HEK293 (cell line): Measurements from ENCODE around the gene SLIT1.

Experiments used
- CTCF ChIA-PET: fragments of 350-600 bp; formaldehyde crosslinking; extraction: SDS; loops from one replicate; lab custom pipeline; 2021; ENCODE audit warnings: antibody characterized with exemption; lab: Yijun Ruan, JAX
- POLR2A ChIA-PET: fragments of 300-600 bp; formaldehyde crosslinking; extraction: SDS; loops from one replicate; lab custom pipeline; 2020; ENCODE audit warnings: antibody characterized with exemption, inconsistent platforms; lab: Yijun Ruan, JAX
- H3K27ac ChIP-seq: fragments of 200-500 bp; sonication (Bioruptor generic); 2 replicates; pipeline ENCODE4 v1.5.1; 2014; ENCODE audit warnings: low read depth, low read length, control low read depth, inconsistent platforms; ENCODE audit errors: extremely low read depth
- H3K36me3 ChIP-seq, 2 experiments: fragments of 200-500 bp in 1 of 2; sonication (Bioruptor generic) in 1 of 2; 1 replicate in 1 of 2; 2 replicates in 1 of 2; pipeline ENCODE4 v1.5.1; 2014 to 2017; ENCODE audit warnings: inconsistent platforms in 2 of 2, low read length in 2 of 2; ENCODE audit not compliant: control insufficient read depth in 2 of 2, insufficient read depth in 1 of 2
- H3K4me1 ChIP-seq: fragments of 200-500 bp; sonication (Bioruptor generic); 2 replicates; pipeline ENCODE4 v1.5.1; 2014; ENCODE audit warnings: mild to moderate bottlenecking, low read length, inconsistent platforms; ENCODE audit not compliant: control insufficient read depth, insufficient read depth
- H3K4me3 ChIP-seq: 2 replicates; pipeline ENCODE4 v1.5.1; 2011; ENCODE audit warnings: low read depth, mild to moderate bottlenecking, control low read depth, low read length, moderate library complexity
- H3K9me3 ChIP-seq: fragments of 200-500 bp; sonication (Bioruptor generic); 2 replicates; pipeline ENCODE4 v1.5.1; 2014; ENCODE audit warnings: low read depth, low read length, inconsistent platforms; ENCODE audit not compliant: control insufficient read depth, insufficient read depth
- BCL11B ChIP-seq: fragments of 450-650 bp; formaldehyde crosslinking; IDR thresholded peaks from 2 replicates; pipeline ENCODE4 v1.5.1; 2016; ENCODE audit warnings: low read depth, missing biosample characterization, missing genetic modification characterization
- HOXC10 ChIP-seq: sonication (generic); formaldehyde crosslinking; IDR thresholded peaks from 2 replicates; pipeline ENCODE4 v1.8.1; 2023; ENCODE audit warnings: mild to moderate bottlenecking, missing genetic modification reagents
- KLF9 ChIP-seq: fragments of 450-650 bp; formaldehyde crosslinking; IDR thresholded peaks from 2 replicates; pipeline ENCODE4 v1.5.1; 2016; ENCODE audit warnings: missing biosample characterization, missing genetic modification characterization, low read depth
- PRDM4 ChIP-seq: fragments of 450-650 bp; formaldehyde crosslinking; IDR thresholded peaks from 2 replicates; pipeline ENCODE4 v1.5.1; 2017; ENCODE audit warnings: missing biosample characterization, missing genetic modification characterization
- TRIM28 ChIP-seq: IDR thresholded peaks from 2 replicates; pipeline ENCODE4 v1.6.1; 2011; ENCODE audit warnings: low read length, control low read depth, borderline replicate concordance
- ZBTB11 ChIP-seq: fragments of 450-650 bp; formaldehyde crosslinking; conservative IDR thresholded peaks from 2 replicates; pipeline ENCODE4 v1.5.1; 2016; ENCODE audit warnings: low read depth, missing biosample characterization, missing genetic modification characterization
- ZBTB44 ChIP-seq: fragments of 450-650 bp; IDR thresholded peaks from 2 replicates; pipeline ENCODE4 v1.5.1; 2018; ENCODE audit warnings: missing biosample characterization, mild to moderate bottlenecking, missing genetic modification characterization
- ZNF148 ChIP-seq: fragments of 450-650 bp; formaldehyde crosslinking; IDR thresholded peaks from 2 replicates; pipeline ENCODE4 v1.5.0; 2017; ENCODE audit warnings: missing biosample characterization, missing genetic modification characterization, borderline replicate concordance
- ZNF248 ChIP-seq: fragments of 450-650 bp; formaldehyde crosslinking; IDR thresholded peaks from 2 replicates; pipeline ENCODE4 v1.5.1; 2017; ENCODE audit warnings: missing biosample characterization, missing genetic modification characterization
- ZNF280D ChIP-seq: fragments of 450-650 bp; formaldehyde crosslinking; IDR thresholded peaks from 2 replicates; pipeline ENCODE4 v1.5.1; 2016; ENCODE audit warnings: missing biosample characterization, missing genetic modification characterization
- ZNF433 ChIP-seq: fragments of 450-650 bp; formaldehyde crosslinking; IDR thresholded peaks from 2 replicates; pipeline ENCODE4 v1.5.1; 2016; ENCODE audit warnings: missing biosample characterization, missing genetic modification characterization, low read depth
- ZNF473 ChIP-seq: fragments of 450-650 bp; formaldehyde crosslinking; IDR thresholded peaks from 2 replicates; pipeline ENCODE4 v1.5.1; 2017; ENCODE audit warnings: missing biosample characterization, missing genetic modification characterization
- ZNF48 ChIP-seq: fragments of 450-650 bp; formaldehyde crosslinking; IDR thresholded peaks from 2 replicates; pipeline ENCODE4 v1.5.1; 2016; ENCODE audit warnings: missing biosample characterization, missing genetic modification characterization
- ZNF488 ChIP-seq: fragments of 450-650 bp; formaldehyde crosslinking; IDR thresholded peaks from 2 replicates; pipeline ENCODE4 v1.5.1; 2016; ENCODE audit warnings: missing biosample characterization, missing genetic modification characterization
- ZNF571 ChIP-seq: fragments of 450-650 bp; formaldehyde crosslinking; IDR thresholded peaks from 2 replicates; pipeline ENCODE4 v1.5.0; 2017; ENCODE audit warnings: missing biosample characterization, missing genetic modification characterization
- ZNF600 ChIP-seq: fragments of 450-650 bp; formaldehyde crosslinking; IDR thresholded peaks from 2 replicates; pipeline ENCODE4 v1.5.1; 2016; ENCODE audit warnings: missing biosample characterization, missing genetic modification characterization
- ZNF610 ChIP-seq: fragments of 450-650 bp; formaldehyde crosslinking; IDR thresholded peaks from 2 replicates; pipeline ENCODE4 v1.5.1; 2016; ENCODE audit warnings: missing biosample characterization, missing genetic modification characterization, borderline replicate concordance
- ZNF621 ChIP-seq: fragments of 450-650 bp; formaldehyde crosslinking; IDR thresholded peaks from 2 replicates; pipeline ENCODE4 v1.5.1; 2017; ENCODE audit warnings: missing biosample characterization, missing genetic modification characterization
- ZNF658 ChIP-seq: fragments of 450-650 bp; formaldehyde crosslinking; IDR thresholded peaks from 2 replicates; pipeline ENCODE4; 2016; ENCODE audit warnings: missing biosample characterization, missing genetic modification characterization
- ZNF664 ChIP-seq: fragments of 450-650 bp; formaldehyde crosslinking; IDR thresholded peaks from 2 replicates; pipeline ENCODE4 v1.5.1; 2016; ENCODE audit warnings: missing biosample characterization, missing genetic modification characterization
- ZNF692 ChIP-seq: fragments of 450-650 bp; formaldehyde crosslinking; IDR thresholded peaks from 2 replicates; pipeline ENCODE4 v1.5.1; 2016; ENCODE audit warnings: missing biosample characterization, missing genetic modification characterization

SLIT1 gene

GRCh38 chr10:97215619-97216260 is 30.0 kb upstream of the SLIT1 start (continued):
- no peak for TF ChIP-seq ZNF148 (tag by site-specific recombination)
- TF ChIP-seq ZNF48 (tag by site-specific recombination), result no peak
- TF ChIP-seq TRIM28, result no peak
- no peak for TF ChIP-seq ZBTB11 (tag by site-specific recombination)
- TF ChIP-seq ZNF473 (tag by site-specific recombination), result no peak
- no peak for TF ChIP-seq ZBTB44 (tag by site-specific recombination)
- no peak for TF ChIP-seq ZNF600 (tag by site-specific recombination)
- no peak for TF ChIP-seq ZNF433
- TF ChIP-seq ZNF664 (tag by site-specific recombination), result no peak
- no peak for TF ChIP-seq HOXC10
- TF ChIP-seq PRDM4 (tag by site-specific recombination), result no peak
- no peak for TF ChIP-seq ZNF692 (tag by site-specific recombination)
- TF ChIP-seq KLF9 (tag by site-specific recombination), result no peak

- ChIA-PET POLR2A (no interaction called here), CTCF (interaction anchor here (0.7 to 8.8 kb wide), 4 partner anchors 10 to 140 kb away, joined by 3 to 188 read pairs (median 4); no protein-coding TSS in a partner anchor)
- Histone ChIP-seq H3K4me3 (no peak overlapping the region), H3K27ac (no peak overlapping the region), H3K36me3 (no peaks in the 10 kb centered on the region), H3K4me1 (no peaks in the 10 kb centered on the region), H3K9me3 (no peaks in the 10 kb centered on the region)
- TF ChIP-seq ZNF248 (no peak), BCL11B (tag by site-specific recombination) (no peak), ZNF658 (tag by site-specific recombination) (no peak), ZNF280D (no peak), ZNF621 (tag by site-specific recombination) (no peak), ZNF571 (tag by site-specific recombination) (no peak), ZNF610 (no peak), ZNF488 (tag by site-specific recombination) (no peak)
These were observed 27.7 kb upstream of the SLIT1 start for GRCh38 chr10:97213431-97213830.
